HCT116 (cell line): ENCODE results near the gene IPO13. TPM values are rescaled to one million over a fixed set of nuclear protein-coding genes. Genes with fewer than 3 reads are reported as not detected.

Experiments used
- ATAC-seq: fragments of 200-7000 bp; cut with Tn5 transposase; 2 replicates; pipeline ENCODE4 v1.9.1; 2020; ENCODE audit warnings: mild to moderate bottlenecking, moderate library complexity
- BruUV-seq: library from RNA; stranded (reverse); fragments of 400-500 nt; replicated peaks from 2 replicates; lab custom pipeline; 2021; lab: Mats Ljungman, UMichigan
- CTCF ChIA-PET: fragments of 300-600 bp; sonication (Branson Sonifier 250); formaldehyde crosslinking; loops from one replicate; lab custom pipeline; 2021; ENCODE audit warnings: antibody characterized with exemption; lab: Charles Lee
- POLR2A ChIA-PET: fragments of 300-600, 350-600 bp; sonication (Branson Sonifier 250); formaldehyde crosslinking; loops from one replicate; lab custom pipeline; 2021; ENCODE audit warnings: antibody characterized with exemption; lab: Charles Lee
- RAD21 ChIA-PET, 2 experiments: fragments of 300-600 bp; sonication (Branson Sonifier 250); formaldehyde crosslinking; loops; one replicate each; lab custom pipeline; 2023; ENCODE audit warnings: low total read pairs in 2 of 2; ENCODE audit not compliant: uncharacterized antibody in 2 of 2, unreplicated experiment in 2 of 2, low non-redundant PET in 1 of 2; lab: Charles Lee
- DNase-seq: peaks from one replicate; pipeline ENCODE4 v3.0.0-alpha.2; 2010; ENCODE audit warnings: low read depth, low spot score
- H2AFZ ChIP-seq: fragments of 200-600 bp; shearing (Covaris generic), sonication (generic); 2 replicates; pipeline ENCODE4 v1.6.1; 2017; ENCODE audit warnings: low read depth, mixed run types, mixed read lengths, antibody characterized with exemption, low read length; ENCODE audit not compliant: poor library complexity, severe bottlenecking
- H3K27ac ChIP-seq: 2 replicates; pipeline ENCODE4 v1.5.1; 2012; ENCODE audit warnings: low read depth, low read length
- H3K27me3 ChIP-seq: fragments of 200-600 bp; sonication (generic); 2 replicates; pipeline ENCODE4 v1.6.1; 2016; ENCODE audit warnings: mixed run types, low read length, mixed read lengths; ENCODE audit not compliant: insufficient read depth
- H3K36me3 ChIP-seq, 2 experiments: fragments of 200-500 bp in 1 of 2; fragments of 200-600 bp in 1 of 2; sonication (Bioruptor generic) in 1 of 2; sonication (generic) in 1 of 2; 2 replicates each; pipeline versions ENCODE4 v1.5.1 to v1.6.1; 2014 to 2016; ENCODE audit warnings: low read length in 2 of 2, inconsistent platforms in 1 of 2, mixed read lengths in 1 of 2, mixed run types in 1 of 2; ENCODE audit not compliant: insufficient read depth in 2 of 2, control insufficient read depth in 1 of 2
- H3K4me1 ChIP-seq, 2 experiments: fragments of 200-600 bp in 1 of 2; sonication (generic) in 1 of 2; 2 replicates each; pipeline versions ENCODE4 v1.5.1 to v1.6.1; 2012 to 2017; ENCODE audit warnings: low read length in 2 of 2, inconsistent platforms in 1 of 2, mild to moderate bottlenecking in 1 of 2, mixed read lengths in 1 of 2, mixed run types in 1 of 2, moderate library complexity in 1 of 2; ENCODE audit not compliant: insufficient read depth in 2 of 2, control insufficient read depth in 1 of 2
- H3K4me2 ChIP-seq: fragments of 200-600 bp; sonication (generic); 2 replicates; pipeline ENCODE4 v1.6.1; 2017; ENCODE audit warnings: mixed run types, low read length, mixed read lengths
- H3K4me3 ChIP-seq, 2 experiments: fragments of 200-600 bp in 1 of 2; sonication (generic) in 1 of 2; replicated peaks in 1 of 2; 2 replicates each; pipeline ENCODE4 v1.5.1; 2011 to 2016; ENCODE audit warnings: low read length in 2 of 2, control low read depth in 1 of 2, low read depth in 1 of 2, mild to moderate bottlenecking in 1 of 2, mixed read lengths in 1 of 2, mixed run types in 1 of 2
- H3K79me2 ChIP-seq: fragments of 200-600 bp; sonication (generic); 2 replicates; pipeline ENCODE4 v1.6.1; 2017; ENCODE audit warnings: mild to moderate bottlenecking, mixed run types, low read length, moderate library complexity, mixed read lengths; ENCODE audit not compliant: insufficient read depth
- H3K9ac ChIP-seq: fragments of 200-600 bp; sonication (generic); 2 replicates; pipeline ENCODE4 v1.6.1; 2016; ENCODE audit warnings: low read length, mixed read lengths
- H3K9me2 ChIP-seq: fragments of 200-600 bp; sonication (generic), shearing (Covaris generic); 2 replicates; pipeline ENCODE4 v1.6.1; 2017; ENCODE audit warnings: mixed run types, mild to moderate bottlenecking, moderate library complexity; ENCODE audit not compliant: insufficient read depth
- H3K9me3 ChIP-seq, 2 experiments: fragments of 200-500 bp in 1 of 2; fragments of 200-600 bp in 1 of 2; sonication (Bioruptor generic) in 1 of 2; sonication (generic) in 1 of 2; 2 replicates each; pipeline ENCODE4 v1.6.1; 2014 to 2017; ENCODE audit warnings: low read length in 2 of 2, mixed read lengths in 2 of 2, inconsistent platforms in 1 of 2, low read depth in 1 of 2, mild to moderate bottlenecking in 1 of 2, mixed run types in 1 of 2, moderate library complexity in 1 of 2; ENCODE audit not compliant: control insufficient read depth in 1 of 2, insufficient read depth in 1 of 2
- H4K20me1 ChIP-seq: fragments of 200-600 bp; sonication (generic), shearing (Covaris generic); 2 replicates; pipeline ENCODE4 v1.6.1; 2017; ENCODE audit warnings: mixed run types, mild to moderate bottlenecking, moderate library complexity; ENCODE audit not compliant: insufficient read depth
- ATF3 ChIP-seq: IDR thresholded peaks from 2 replicates; pipeline ENCODE4 v1.6.1; 2012
- CBX3 ChIP-seq: IDR thresholded peaks from 2 replicates; pipeline ENCODE4 v1.6.1; 2012; ENCODE audit warnings: low read depth
- CTCF ChIP-seq, 3 experiments: fragments of 200-600 bp in 1 of 3; sonication (generic) in 1 of 3; IDR thresholded peaks in 2 of 3; conservative IDR thresholded peaks in 1 of 3; 2 replicates each; pipeline ENCODE4 v1.5.1; 2012 to 2017; ENCODE audit warnings: low read depth in 2 of 3, low read length in 2 of 3, antibody characterized with exemption in 1 of 3, borderline replicate concordance in 1 of 3, control low read depth in 1 of 3, mild to moderate bottlenecking in 1 of 3, mixed read lengths in 1 of 3, mixed run types in 1 of 3, moderate library complexity in 1 of 3; ENCODE audit not compliant: insufficient read depth in 1 of 3
- EGR1 ChIP-seq: IDR thresholded peaks from 2 replicates; pipeline ENCODE4 v1.6.1; 2012; ENCODE audit warnings: low read depth
- EZH2 ChIP-seq: fragments of 200-600 bp; sonication (generic); IDR thresholded peaks from 2 replicates; pipeline ENCODE4 v1.6.1; 2017; ENCODE audit warnings: antibody characterized with exemption, mixed run types
- REST ChIP-seq: IDR thresholded peaks from 2 replicates; pipeline ENCODE4 v1.6.1; 2012; ENCODE audit warnings: low read depth
- ZBTB33 ChIP-seq: IDR thresholded peaks from 2 replicates; pipeline ENCODE4 v1.6.1; 2011; ENCODE audit warnings: mild to moderate bottlenecking, low read length, moderate library complexity; ENCODE audit not compliant: insufficient replicate concordance; ENCODE audit errors: extremely low read depth
- ZNF274 ChIP-seq: fragments of 200-500 bp; sonication (Bioruptor generic); IDR thresholded peaks from 2 replicates; pipeline ENCODE4 v1.6.1; 2014; ENCODE audit warnings: mild to moderate bottlenecking, low read depth, low read length, inconsistent platforms
- intact Hi-C: fragments of 100-400 bp; cut with micrococcal nuclease; formaldehyde crosslinking; loops from 2 replicates; pipeline ENCODE4 v1.10.0; 2022
- total RNA-seq: library from RNA; stranded (reverse); gene quantifications from one replicate; pipeline ENCODE4 v1.2.1, GENCODE V29; 2021; ENCODE audit not compliant: unreplicated experiment

The IPO13 gene
- total RNA-seq, 1 experiment from 2014 or later, result 18.7 TPM

- TF ChIP-seq ZBTB33, result no peak
- no peak for TF ChIP-seq CBX3
- no peak for TF ChIP-seq REST
- TF ChIP-seq EZH2, result no peak
- TF ChIP-seq ATF3, result no peak
- no peak for TF ChIP-seq ZNF274
These were observed 26.8 kb upstream of the IPO13 start (continued) for GRCh38 chr1:43919906-43920305.

- POLR2A ChIA-PET, result interaction anchor here (0.6 to 1.1 kb wide), 2 partner anchors 11 to 20 kb away, joined by 3 read pairs; no protein-coding TSS in a partner anchor
- Histone ChIP-seq H3K4me2 (peak overlapping the region; percentile 43), H4K20me1 (no peaks in the 10 kb centered on the region), H3K4me3 (no peak overlapping the region), H3K27me3 (no peaks in the 10 kb centered on the region), H2AFZ (no peak overlapping the region), H3K9me3 (no peaks in the 10 kb centered on the region), H3K79me2 (no peaks in the 10 kb centered on the region), H3K36me3 (no peaks in the 10 kb centered on the region), H3K9me2 (peaks cover 3% of the 10 kb centered on the region; the same call in 1 of the 2 replicates), H3K4me1 (peaks cover 10 to 68% of the 10 kb centered on the region in 2 experiments), H3K9ac (peak overlapping the region; percentile 48), H3K27ac (peak overlapping the region; percentile 44; the same call in 1 of the 2 replicates)
- no TSS peak for BruUV-seq
- intact Hi-C loops, result no loop called here
- CTCF ChIA-PET, result interaction anchor here (1.4 to 2.1 kb wide), 2 partner anchors 9 to 14 kb away, joined by 7 to 17 read pairs; no protein-coding TSS in a partner anchor
- peak; percentile 46 for ATAC-seq
- RAD21 ChIA-PET, result interaction anchor here in 1 of 2 experiments (1.7 kb wide), 1 partner anchor 14 kb away, joined by 4 read pairs; no protein-coding TSS in a partner anchor
- no peak for DNase-seq
- peak in 1 of 3 experiments; percentile 31; a peak in 1 of 6 replicates for TF ChIP-seq CTCF (IDR thresholded peaks at IDR 0.05 in 2 of 3, conservative IDR thresholded peaks at IDR 0.05 in 1 of 3; ENCODE audit: borderline replicate concordance in 1 of 3, insufficient read depth in 1 of 3, low read depth in 2 of 3, low read length in 2 of 3)
- TF ChIP-seq EGR1, result no peak
These were observed 25.7 kb upstream of the IPO13 start for GRCh38 chr1:43921022-43921421.
